ENCODE measurements around the gene CYSLTR2.
"Not testable (repeated sequence)": the region's sequence is repeated elsewhere in the genome, so short reads cannot be mapped to it uniquely, and the experiment has no call there.

CYSLTR2 gene

DNA sequence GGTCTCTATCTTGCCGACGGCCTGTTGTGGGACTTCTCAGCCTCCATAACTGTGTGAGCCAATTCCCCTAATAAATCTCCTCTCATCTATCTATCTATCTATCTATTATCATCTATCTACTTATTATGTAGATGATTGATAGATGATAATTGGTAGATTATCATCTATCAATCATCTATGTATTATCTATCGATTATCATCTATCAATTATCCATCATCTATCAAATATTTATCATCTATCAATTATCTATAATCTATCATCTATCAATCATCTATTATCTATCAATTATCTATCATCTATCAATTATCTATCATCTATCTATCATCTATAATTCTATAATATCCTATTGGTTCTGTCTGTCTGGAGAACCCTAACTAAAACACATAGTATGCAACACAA, 33.5 kb downstream of the CYSLTR2 start:
- Histone ChIP-seq H3K27me3 (ENCODE audit: control insufficient read depth in 3 of 3, insufficient read depth in 3 of 3, low read depth in 1 of 3, low read length in 3 of 3) (no peaks in the 10 kb centered on the region), H3K4me2 (ENCODE audit: insufficient read depth, low read length, poor library complexity, severe bottlenecking) (no peak overlapping the region), H3K4ac (ENCODE audit: low read length) (no peak overlapping the region), H3K18ac (ENCODE audit: low read length) (no peak overlapping the region), H2BK12ac (ENCODE audit: low read length) (no peak overlapping the region), H2BK120ac (ENCODE audit: low read depth, low read length) (no peak overlapping the region), H3K27ac (replicated peaks; ENCODE audit: low read length) (no peak overlapping the region), H4K8ac (ENCODE audit: low read depth, low read length) (no peak overlapping the region), H4K91ac (ENCODE audit: low read depth, low read length, poor library complexity) (no peak overlapping the region), H3K4me1 (ENCODE audit: control insufficient read depth in 2 of 2, insufficient read depth in 1 of 2, low read depth in 1 of 2, low read length in 2 of 2) (no peaks in the 10 kb centered on the region), H3K9me3 (replicated peaks in 1 of 2; ENCODE audit: control insufficient read depth in 2 of 2, insufficient read depth in 1 of 2, low read depth in 1 of 2, low read length in 2 of 2) (no peaks in the 10 kb centered on the region), H3K14ac (ENCODE audit: low read length) (no peak overlapping the region), H3K36me3 (replicated peaks in 1 of 2; ENCODE audit: control insufficient read depth in 2 of 2, insufficient read depth in 2 of 2, low read length in 2 of 2) (no peaks in the 10 kb centered on the region), H2BK15ac (ENCODE audit: low read length) (no peak overlapping the region), H2BK5ac (ENCODE audit: low read length) (no peak overlapping the region), H2AK5ac (ENCODE audit: low read depth, low read length) (no peak overlapping the region), H3K79me1 (ENCODE audit: low read depth, low read length) (no peaks in the 10 kb centered on the region), H2AFZ (ENCODE audit: low read length) (no peak overlapping the region), H3K4me3 (ENCODE audit: low read length in 2 of 2) (no peak overlapping the region), H3K23ac (ENCODE audit: low read depth, low read length, poor library complexity) (no peak overlapping the region), H3K9ac (ENCODE audit: low read depth, low read length, poor library complexity) (no peak overlapping the region)
- 100% methylated on average over 1 of the region's 3 CpGs; no CpG with 5 or more reads in 1 of the 2 donors for WGBS, 2 donors (ENCODE audit: extremely low coverage in 2 of 2, insufficient read length in 2 of 2, insufficient replicate concordance in 1 of 2)
- DNase-seq (ENCODE audit: low spot score): no peak

DNA sequence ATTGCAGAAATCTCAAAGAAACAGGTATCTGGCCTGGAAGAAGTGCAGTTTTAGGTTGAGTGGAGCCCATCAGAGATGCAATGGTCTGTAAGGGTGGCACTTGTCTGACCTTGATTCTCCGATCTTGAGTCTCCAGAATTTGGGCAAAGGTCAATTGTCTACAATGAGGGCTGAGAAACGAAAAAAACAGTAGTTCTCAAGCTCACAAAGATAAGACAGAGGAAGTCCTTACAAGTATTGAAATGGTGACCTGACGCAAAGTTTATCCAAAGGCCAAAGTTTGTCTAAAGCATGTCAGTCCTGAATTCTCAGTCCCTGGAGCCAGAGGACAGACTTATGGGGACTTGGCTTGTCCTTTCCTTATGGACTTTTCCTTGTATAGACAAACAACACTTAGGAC, 40.3 kb downstream of the CYSLTR2 start:
- Histone ChIP-seq H4K8ac (ENCODE audit: low read depth, low read length) (no peak overlapping the region), H3K4me1 (ENCODE audit: control insufficient read depth in 2 of 2, insufficient read depth in 1 of 2, low read depth in 1 of 2, low read length in 2 of 2) (no peaks in the 10 kb centered on the region), H2BK15ac (ENCODE audit: low read length) (no peak overlapping the region), H3K4me3 (ENCODE audit: low read length in 2 of 2) (no peak overlapping the region), H3K36me3 (replicated peaks in 1 of 2; ENCODE audit: control insufficient read depth in 2 of 2, insufficient read depth in 2 of 2, low read length in 2 of 2) (no peaks in the 10 kb centered on the region), H2BK12ac (ENCODE audit: low read length) (no peak overlapping the region), H3K23ac (ENCODE audit: low read depth, low read length, poor library complexity) (no peak overlapping the region), H3K9me3 (replicated peaks in 1 of 2; ENCODE audit: control insufficient read depth in 2 of 2, insufficient read depth in 1 of 2, low read depth in 1 of 2, low read length in 2 of 2) (no peaks in the 10 kb centered on the region), H3K4ac (ENCODE audit: low read length) (no peak overlapping the region), H3K14ac (ENCODE audit: low read length) (no peak overlapping the region), H3K9ac (ENCODE audit: low read depth, low read length, poor library complexity) (no peak overlapping the region), H2BK5ac (ENCODE audit: low read length) (no peak overlapping the region), H2BK120ac (ENCODE audit: low read depth, low read length) (no peak overlapping the region), H2AK5ac (ENCODE audit: low read depth, low read length) (no peak overlapping the region), H3K4me2 (ENCODE audit: insufficient read depth, low read length, poor library complexity, severe bottlenecking) (no peak overlapping the region), H2AFZ (ENCODE audit: low read length) (no peak overlapping the region), H3K27ac (replicated peaks; ENCODE audit: low read length) (no peak overlapping the region), H3K79me1 (ENCODE audit: low read depth, low read length) (no peaks in the 10 kb centered on the region), H4K91ac (ENCODE audit: low read depth, low read length, poor library complexity) (no peak overlapping the region), H3K18ac (ENCODE audit: low read length) (no peak overlapping the region), H3K27me3 (ENCODE audit: control insufficient read depth in 3 of 3, insufficient read depth in 3 of 3, low read depth in 1 of 3, low read length in 3 of 3) (no peaks in the 10 kb centered on the region)
- no CpG with 5 or more reads among the region's 3 CpGs for WGBS, 2 donors (ENCODE audit: extremely low coverage in 2 of 2, insufficient read length in 2 of 2, insufficient replicate concordance in 1 of 2)
- DNase-seq (ENCODE audit: low spot score): no peak

DNA sequence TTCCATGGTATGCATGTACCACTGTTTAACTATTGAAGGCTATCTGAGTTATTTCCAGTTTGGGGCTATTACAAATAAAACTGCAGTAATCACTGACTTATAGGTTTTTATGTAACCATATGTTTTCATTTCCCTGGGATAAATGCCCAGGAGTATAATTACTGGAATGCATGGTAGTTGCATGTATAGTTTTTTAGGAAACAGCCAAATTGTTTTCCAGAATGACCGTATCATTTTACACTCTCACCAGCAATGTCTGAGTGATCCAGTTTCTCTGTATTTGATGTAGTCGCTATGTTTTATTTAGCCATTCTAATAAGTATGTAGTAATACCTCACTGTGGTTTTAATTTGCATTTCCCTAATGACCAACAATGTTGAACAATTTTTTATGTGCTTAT, 42.0 kb downstream of the CYSLTR2 start:
- no peak for DNase-seq (ENCODE audit: low spot score)
- Histone ChIP-seq H3K18ac (ENCODE audit: low read length) (no peak overlapping the region), H2BK12ac (ENCODE audit: low read length) (no peak overlapping the region), H3K79me1 (ENCODE audit: low read depth, low read length) (no peaks in the 10 kb centered on the region), H3K23ac (ENCODE audit: low read depth, low read length, poor library complexity) (no peak overlapping the region), H3K9me3 (replicated peaks in 1 of 2; ENCODE audit: control insufficient read depth in 2 of 2, insufficient read depth in 1 of 2, low read depth in 1 of 2, low read length in 2 of 2) (no peaks in the 10 kb centered on the region), H2AFZ (ENCODE audit: low read length) (no peak overlapping the region), H2BK5ac (ENCODE audit: low read length) (no peak overlapping the region), H2BK15ac (ENCODE audit: low read length) (no peak overlapping the region), H3K9ac (ENCODE audit: low read depth, low read length, poor library complexity) (no peak overlapping the region), H4K91ac (ENCODE audit: low read depth, low read length, poor library complexity) (no peak overlapping the region), H3K4me2 (ENCODE audit: insufficient read depth, low read length, poor library complexity, severe bottlenecking) (no peak overlapping the region), H3K27ac (replicated peaks; ENCODE audit: low read length) (no peak overlapping the region), H3K4ac (ENCODE audit: low read length) (no peak overlapping the region), H3K4me3 (ENCODE audit: low read length in 2 of 2) (no peak overlapping the region), H2AK5ac (ENCODE audit: low read depth, low read length) (no peak overlapping the region), H2BK120ac (ENCODE audit: low read depth, low read length) (no peak overlapping the region), H3K36me3 (replicated peaks in 1 of 2; ENCODE audit: control insufficient read depth in 2 of 2, insufficient read depth in 2 of 2, low read length in 2 of 2) (no peaks in the 10 kb centered on the region), H3K14ac (ENCODE audit: low read length) (no peak overlapping the region), H4K8ac (ENCODE audit: low read depth, low read length) (no peak overlapping the region), H3K27me3 (ENCODE audit: control insufficient read depth in 3 of 3, insufficient read depth in 3 of 3, low read depth in 1 of 3, low read length in 3 of 3) (no peaks in the 10 kb centered on the region), H3K4me1 (ENCODE audit: control insufficient read depth in 2 of 2, insufficient read depth in 1 of 2, low read depth in 1 of 2, low read length in 2 of 2) (no peaks in the 10 kb centered on the region)
- no CpG with 5 or more reads among the region's 2 CpGs for WGBS, 2 donors (ENCODE audit: extremely low coverage in 2 of 2, insufficient read length in 2 of 2, insufficient replicate concordance in 1 of 2)

DNA sequence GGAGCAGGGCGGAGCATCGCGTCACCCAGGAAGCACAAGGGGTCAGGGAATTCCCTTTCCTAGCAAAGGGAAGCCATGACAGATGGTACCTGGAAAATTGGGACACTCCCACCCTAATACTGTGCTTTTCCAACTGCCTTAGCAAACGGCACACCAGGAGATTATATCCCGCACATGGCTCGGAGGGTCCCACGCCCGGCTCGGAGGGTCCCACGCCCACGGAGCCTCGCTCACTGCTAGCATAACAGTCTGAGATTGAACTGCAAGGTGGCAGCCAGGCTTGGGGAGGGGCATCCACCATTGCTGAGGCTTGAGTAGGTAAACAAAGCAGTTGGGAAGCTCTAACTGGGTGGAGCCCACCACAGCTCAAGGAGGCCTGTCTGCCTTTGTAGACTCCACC, 42.9 kb downstream of the CYSLTR2 start:
- not testable (repeated sequence) for H3K4me2 ChIP-seq (ENCODE audit: insufficient read depth, low read length, poor library complexity, severe bottlenecking); H3K27ac ChIP-seq (replicated peaks; ENCODE audit: low read length); H4K91ac ChIP-seq (ENCODE audit: low read depth, low read length, poor library complexity); DNase-seq (ENCODE audit: low spot score); H3K18ac ChIP-seq (ENCODE audit: low read length); H2BK15ac ChIP-seq (ENCODE audit: low read length); H3K4me3 ChIP-seq (ENCODE audit: low read length in 2 of 2); H3K23ac ChIP-seq (ENCODE audit: low read depth, low read length, poor library complexity); H3K79me1 ChIP-seq (ENCODE audit: low read depth, low read length); H3K27me3 ChIP-seq (ENCODE audit: control insufficient read depth in 3 of 3, insufficient read depth in 3 of 3, low read depth in 1 of 3, low read length in 3 of 3); H3K14ac ChIP-seq (ENCODE audit: low read length); H2BK120ac ChIP-seq (ENCODE audit: low read depth, low read length); H3K4me1 ChIP-seq (ENCODE audit: control insufficient read depth in 2 of 2, insufficient read depth in 1 of 2, low read depth in 1 of 2, low read length in 2 of 2); H2AK5ac ChIP-seq (ENCODE audit: low read depth, low read length); H2BK5ac ChIP-seq (ENCODE audit: low read length); H3K9ac ChIP-seq (ENCODE audit: low read depth, low read length, poor library complexity); H3K4ac ChIP-seq (ENCODE audit: low read length); H3K9me3 ChIP-seq (replicated peaks in 1 of 2; ENCODE audit: control insufficient read depth in 2 of 2, insufficient read depth in 1 of 2, low read depth in 1 of 2, low read length in 2 of 2); H3K36me3 ChIP-seq (replicated peaks in 1 of 2; ENCODE audit: control insufficient read depth in 2 of 2, insufficient read depth in 2 of 2, low read length in 2 of 2); H4K8ac ChIP-seq (ENCODE audit: low read depth, low read length); H2BK12ac ChIP-seq (ENCODE audit: low read length); H2AFZ ChIP-seq (ENCODE audit: low read length)
- no CpG with 5 or more reads among the region's 12 CpGs for WGBS, 2 donors (ENCODE audit: extremely low coverage in 2 of 2, insufficient read length in 2 of 2, insufficient replicate concordance in 1 of 2)
